K562 (cell line): ENCODE data around the gene UCP3. TPM values are rescaled to one million over a fixed set of nuclear protein-coding genes. Genes with fewer than 3 reads are reported as not detected.

Source experiments
- ATAC-seq: fragments of 200-7000 bp; cut with Tn5 transposase; 3 replicates; pipeline ENCODE4 v1.9.1; 2020; ENCODE audit warnings: moderate library complexity
- BruUV-seq: library from RNA; stranded (reverse); fragments of 400-500 nt; replicated peaks from 2 replicates; lab custom pipeline; 2021; lab: Mats Ljungman, UMichigan
- CTCF ChIA-PET: fragments of 300-600 bp; formaldehyde crosslinking; extraction: SDS; loops from one replicate; lab custom pipeline; 2021; ENCODE audit warnings: low intra/inter-chr PET ratio; lab: Yijun Ruan, JAX
- POLR2A ChIA-PET: fragments of 300-600, 350-650 bp; sonication (Branson Sonifier 250); formaldehyde crosslinking; extraction: SDS; loops from one replicate; lab custom pipeline; 2021; ENCODE audit warnings: antibody characterized with exemption, inconsistent platforms; lab: Yijun Ruan, JAX
- DNase-seq, 4 experiments: peaks; one replicate each; pipeline versions ENCODE4 v3.0.0 to v3.0.0-alpha.2; 2011 to 2018; ENCODE audit warnings: low spot score in 3 of 4, mixed read lengths in 3 of 4; ENCODE audit errors: extremely low read depth in 1 of 4
- FAIRE-seq: peaks from 2 replicates; lab custom pipeline; 2011; peaks lifted over from hg19 to GRCh38; lab: Jason Lieb, UNC
- H2AFZ ChIP-seq: 2 replicates; pipeline ENCODE4 v1.6.0; 2011; ENCODE audit warnings: low read depth, low read length, control low read depth, inconsistent platforms
- H3K27ac ChIP-seq: fragments of 200-600 bp; 3 replicates; pipeline ENCODE4 v1.8.0; 2011; ENCODE audit warnings: low read depth, mild to moderate bottlenecking, control low read depth, inconsistent platforms, low read length, moderate library complexity, mixed read lengths; ENCODE audit errors: extremely low read depth
- H3K27me3 ChIP-seq, 2 experiments: fragments of 300-600 bp in 1 of 2; 2 replicates in 1 of 2; 3 replicates in 1 of 2; pipeline versions ENCODE4 v1.6.0 to v1.8.0; 2011; ENCODE audit warnings: inconsistent platforms in 2 of 2, low read length in 2 of 2, mild to moderate bottlenecking in 1 of 2, mixed read lengths in 1 of 2, moderate library complexity in 1 of 2; ENCODE audit not compliant: control insufficient read depth in 2 of 2, insufficient read depth in 2 of 2
- H3K36me3 ChIP-seq: fragments of 300-600 bp; 3 replicates; pipeline ENCODE4 v1.8.0; 2011; ENCODE audit warnings: mild to moderate bottlenecking, low read length, inconsistent platforms; ENCODE audit not compliant: control insufficient read depth, insufficient read depth
- H3K4me1 ChIP-seq, 2 experiments: fragments of 200-600 bp in 1 of 2; replicated peaks in 1 of 2; 2 replicates in 1 of 2; 3 replicates in 1 of 2; pipeline versions ENCODE4 v1.5.1 to v1.8.0; 2011; ENCODE audit warnings: inconsistent platforms in 2 of 2, low read length in 2 of 2, mild to moderate bottlenecking in 1 of 2, mixed read lengths in 1 of 2, moderate library complexity in 1 of 2; ENCODE audit not compliant: control insufficient read depth in 2 of 2, insufficient read depth in 2 of 2
- H3K4me2 ChIP-seq: 2 replicates; pipeline ENCODE4 v1.6.1; 2011; ENCODE audit warnings: low read length, control low read depth, inconsistent platforms, mixed read lengths; ENCODE audit not compliant: insufficient read depth
- H3K4me3 ChIP-seq: fragments of 200-600 bp; sonication (generic), shearing (Covaris generic); 2 replicates; pipeline ENCODE4 v1.5.1; 2016; ENCODE audit warnings: control low read depth, inconsistent platforms
- H3K79me2 ChIP-seq: fragments of 200-600 bp; 3 replicates; pipeline ENCODE4 v1.8.0; 2011; ENCODE audit warnings: low read length, inconsistent platforms; ENCODE audit not compliant: control insufficient read depth, insufficient read depth
- H3K9ac ChIP-seq, 2 experiments: 2 replicates each; pipeline versions ENCODE4 v1.6.0 to v1.6.1; 2011; ENCODE audit warnings: low read depth in 2 of 2, low read length in 2 of 2, control low read depth in 1 of 2, inconsistent platforms in 1 of 2, mild to moderate bottlenecking in 1 of 2, mixed read lengths in 1 of 2; ENCODE audit not compliant: insufficient read depth in 1 of 2
- H3K9me1 ChIP-seq: one replicate; pipeline ENCODE4 v1.6.0; 2011; ENCODE audit warnings: inconsistent platforms, mild to moderate bottlenecking, low read length, moderate library complexity; ENCODE audit not compliant: control insufficient read depth, insufficient read depth
- H3K9me3 ChIP-seq: replicated peaks from 2 replicates; pipeline ENCODE4 v1.5.1; 2011; ENCODE audit warnings: low read depth, low read length, inconsistent platforms; ENCODE audit not compliant: control insufficient read depth, insufficient read depth
- H4K20me1 ChIP-seq: replicated peaks from 2 replicates; pipeline ENCODE4 v1.6.1; 2011; ENCODE audit warnings: low read length, inconsistent platforms, mixed read lengths; ENCODE audit not compliant: control insufficient read depth, insufficient read depth
- FIP1L1 ChIP-seq: fragments of 200-400 bp; formaldehyde crosslinking; IDR thresholded peaks from 2 replicates; pipeline ENCODE4 v1.6.1; 2018; ENCODE audit warnings: mild to moderate bottlenecking, low read depth, low read length; ENCODE audit not compliant: poor library complexity, severe bottlenecking
- GTF2B ChIP-seq: IDR thresholded peaks from 2 replicates; pipeline ENCODE4 v1.6.1; 2011; ENCODE audit not compliant: insufficient read length; ENCODE audit errors: extremely low read depth
- NFIX ChIP-seq: fragments of 250-450 bp; sonication (Bioruptor Pico); IDR thresholded peaks from 2 replicates; pipeline ENCODE4 v1.4.0; 2020; ENCODE audit warnings: low read depth, mild to moderate bottlenecking, moderate library complexity
- RBM25 ChIP-seq: fragments of 200-400 bp; formaldehyde crosslinking; IDR thresholded peaks from 2 replicates; pipeline ENCODE4 v1.6.1; 2018; ENCODE audit warnings: low read length, low read depth, moderate library complexity; ENCODE audit not compliant: severe bottlenecking
- SMAD2 ChIP-seq: fragments of 150-350 bp; IDR thresholded peaks from 2 replicates; pipeline ENCODE4 v1.6.1; 2014; ENCODE audit warnings: low read depth, mild to moderate bottlenecking, low read length
- SMAD4 ChIP-seq: fragments of 250-450 bp; sonication (Bioruptor Pico); conservative IDR thresholded peaks from 2 replicates; pipeline ENCODE4 v1.8.0; 2021; ENCODE audit warnings: inconsistent platforms, mild to moderate bottlenecking, moderate library complexity
- SRSF9 ChIP-seq: fragments of 200-400 bp; formaldehyde crosslinking; IDR thresholded peaks from 2 replicates; pipeline ENCODE4 v1.6.1; 2017; ENCODE audit warnings: low read depth, low read length, borderline replicate concordance
- ZNF695 ChIP-seq: fragments of 450-650 bp; formaldehyde crosslinking; IDR thresholded peaks from 2 replicates; pipeline ENCODE4 v1.4.0; 2020; ENCODE audit warnings: mild to moderate bottlenecking, moderate library complexity
- ZNF766 ChIP-seq: fragments of 200-800 bp; sonication (Bioruptor generic); conservative IDR thresholded peaks from 2 replicates; pipeline ENCODE4 v1.6.1; 2016; ENCODE audit warnings: missing genetic modification characterization, missing compliant biosample characterization
- WGBS: fragments of 100-300 bp; shearing (Covaris generic); methylation state at CpG from one replicate; pipeline ENCODE4 v1.1.6; 2016; ENCODE audit warnings: low coverage, mixed read lengths; ENCODE audit not compliant: insufficient coverage; ENCODE audit errors: missing lambda C conversion rate; 5-methylcytosine and 5-hydroxymethylcytosine counted together
- in situ Hi-C: fragments of 300-500 bp; cut with MboI; formaldehyde crosslinking; loops from 4 replicates; pipeline ENCODE4 v1.15.0; 2018; ENCODE audit warnings: inconsistent platforms, mixed read lengths
- intact Hi-C: fragments of 100-400 bp; cut with micrococcal nuclease; formaldehyde crosslinking; loops from 2 replicates; pipeline ENCODE4 v1.14.2; 2022
- polyA plus RNA-seq, 8 experiments: library from polyadenylated mRNA; depleted of rRNA in 4 of 8; stranded (reverse) in 5 of 8; unstranded in 3 of 8; fragments of >200 nt; fragmentation: Nextera tagmentation in 2 of 8; fragmentation: Illumina TruSeq in 1 of 8; extraction: Ambion mirVana in 2 of 8; extraction: Trizol in 1 of 8; gene quantifications; 2 replicates each; pipeline versions ENCODE4 v1.2.1 to v1.2.3, GENCODE V29; 2011 to 2014; ENCODE audit warnings: inconsistent platforms in 1 of 8, missing spikeins in 1 of 8
- total RNA-seq, 7 experiments: library from RNA; depleted of rRNA in 6 of 7; stranded (reverse); fragments of >200 nt in 6 of 7; fragmentation: Illumina TruSeq in 2 of 7; extraction: Trizol in 2 of 7; gene quantifications; 2 replicates each; pipeline versions ENCODE4 v1.2.1 to v1.2.3, GENCODE V29; 2011 to 2021; ENCODE audit warnings: low replicate concordance in 1 of 7
- TF ChIP-seq, protein P1 (sequence below), 2 experiments: fragments of 450-650 bp in 1 of 2; sonication (generic) in 1 of 2; formaldehyde crosslinking in 1 of 2; IDR thresholded peaks; 2 replicates each; pipeline versions ENCODE4 v1.7.1 to v1.9.0; 2016 to 2022; ENCODE audit warnings: inconsistent platforms in 1 of 2, mild to moderate bottlenecking in 1 of 2, missing genetic modification reagents in 1 of 2

Gene UCP3
- total and polyA plus RNA-seq, 9 of the 15 experiments (the other 6 are each of a cell fraction or from before 2014, with no cell fraction given), result 0.05 to 0.65 (median 0.25) TPM; not detected in 2

- BruUV-seq, result no TSS peak
- 0 out of 2 replicates have a peak, but pooled peaks have one; percentile 85 for TF ChIP-seq ZNF695 (CRISPR knock-in tag)
- peak; percentile 28 for TF ChIP-seq GTF2B
- peak; percentile 96 for TF ChIP-seq RBM25
- TF ChIP-seq SMAD2, result no peak
- TF ChIP-seq ZNF766, result peak; percentile 94
- no peak for TF ChIP-seq SRSF9
- no peak for TF ChIP-seq NFIX (CRISPR knock-in tag)
- peak; percentile 94 for TF ChIP-seq SMAD4
- TF ChIP-seq, protein P1, sequence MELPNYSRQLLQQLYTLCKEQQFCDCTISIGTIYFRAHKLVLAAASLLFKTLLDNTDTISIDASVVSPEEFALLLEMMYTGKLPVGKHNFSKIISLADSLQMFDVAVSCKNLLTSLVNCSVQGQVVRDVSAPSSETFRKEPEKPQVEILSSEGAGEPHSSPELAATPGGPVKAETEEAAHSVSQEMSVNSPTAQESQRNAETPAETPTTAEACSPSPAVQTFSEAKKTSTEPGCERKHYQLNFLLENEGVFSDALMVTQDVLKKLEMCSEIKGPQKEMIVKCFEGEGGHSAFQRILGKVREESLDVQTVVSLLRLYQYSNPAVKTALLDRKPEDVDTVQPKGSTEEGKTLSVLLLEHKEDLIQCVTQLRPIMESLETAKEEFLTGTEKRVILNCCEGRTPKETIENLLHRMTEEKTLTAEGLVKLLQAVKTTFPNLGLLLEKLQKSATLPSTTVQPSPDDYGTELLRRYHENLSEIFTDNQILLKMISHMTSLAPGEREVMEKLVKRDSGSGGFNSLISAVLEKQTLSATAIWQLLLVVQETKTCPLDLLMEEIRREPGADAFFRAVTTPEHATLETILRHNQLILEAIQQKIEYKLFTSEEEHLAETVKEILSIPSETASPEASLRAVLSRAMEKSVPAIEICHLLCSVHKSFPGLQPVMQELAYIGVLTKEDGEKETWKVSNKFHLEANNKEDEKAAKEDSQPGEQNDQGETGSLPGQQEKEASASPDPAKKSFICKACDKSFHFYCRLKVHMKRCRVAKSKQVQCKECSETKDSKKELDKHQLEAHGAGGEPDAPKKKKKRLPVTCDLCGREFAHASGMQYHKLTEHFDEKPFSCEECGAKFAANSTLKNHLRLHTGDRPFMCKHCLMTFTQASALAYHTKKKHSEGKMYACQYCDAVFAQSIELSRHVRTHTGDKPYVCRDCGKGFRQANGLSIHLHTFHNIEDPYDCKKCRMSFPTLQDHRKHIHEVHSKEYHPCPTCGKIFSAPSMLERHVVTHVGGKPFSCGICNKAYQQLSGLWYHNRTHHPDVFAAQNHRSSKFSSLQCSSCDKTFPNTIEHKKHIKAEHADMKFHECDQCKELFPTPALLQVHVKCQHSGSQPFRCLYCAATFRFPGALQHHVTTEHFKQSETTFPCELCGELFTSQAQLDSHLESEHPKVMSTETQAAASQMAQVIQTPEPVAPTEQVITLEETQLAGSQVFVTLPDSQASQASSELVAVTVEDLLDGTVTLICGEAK (IDR thresholded peaks at IDR 0.05), result no peak; the same call in 1 of the 2 replicates
- TF ChIP-seq, protein P1 (CRISPR knock-in tag; IDR thresholded peaks at IDR 0.05), result no peak
- peak; percentile 83 for TF ChIP-seq FIP1L1
Observed at GRCh38 chr11:73982990-73983740, 25.7 kb downstream of the UCP3 start.

More at GRCh38 chr11:73982990-73983740, 25.7 kb downstream of the UCP3 start:
- POLR2A ChIA-PET, result interaction anchor here (0.6 to 5.8 kb wide), 16 partner anchors 12 to 1156 kb away, joined by 3 to 54 read pairs (median 4); partner anchors contain the start of genes C2CD3 and PPME1
- Histone ChIP-seq H3K9me1 (peaks cover 3% of the 10 kb centered on the region), H3K79me2 (peaks cover 44% of the 10 kb centered on the region), H3K27me3 (no peaks in the 10 kb centered on the region), H3K27ac (peak overlapping the region; percentile 99), H3K4me1 (peaks cover 41 to 53% of the 10 kb centered on the region in 2 experiments), H4K20me1 (no peaks in the 10 kb centered on the region; the same call in 1 of the 2 replicates), H3K9ac (peak overlapping the region; percentile 85 to 96), H2AFZ (peak overlapping the region; percentile 97), H3K9me3 (no peaks in the 10 kb centered on the region), H3K36me3 (peaks cover 34% of the 10 kb centered on the region), H3K4me3 (peak overlapping the region; percentile 67), H3K4me2 (peak overlapping the region; percentile 98)
- DNase-seq (peak; percentile 96 to 99 (median 98)), FAIRE-seq (peak; percentile 81), ATAC-seq (peak; percentile 87)
- 1% methylated on average over 49 of the region's 56 CpGs for WGBS
- CTCF ChIA-PET, result no interaction called here
- in situ Hi-C loops (no loop called here), intact Hi-C loops (loop anchor here (1.0 to 5.0 kb wide), 2 partner anchors 28 to 189 kb away; partner anchors contain the start of genes C2CD3 and PPME1)
